ENCODE measurements around the gene GUCA2A.

DNA sequence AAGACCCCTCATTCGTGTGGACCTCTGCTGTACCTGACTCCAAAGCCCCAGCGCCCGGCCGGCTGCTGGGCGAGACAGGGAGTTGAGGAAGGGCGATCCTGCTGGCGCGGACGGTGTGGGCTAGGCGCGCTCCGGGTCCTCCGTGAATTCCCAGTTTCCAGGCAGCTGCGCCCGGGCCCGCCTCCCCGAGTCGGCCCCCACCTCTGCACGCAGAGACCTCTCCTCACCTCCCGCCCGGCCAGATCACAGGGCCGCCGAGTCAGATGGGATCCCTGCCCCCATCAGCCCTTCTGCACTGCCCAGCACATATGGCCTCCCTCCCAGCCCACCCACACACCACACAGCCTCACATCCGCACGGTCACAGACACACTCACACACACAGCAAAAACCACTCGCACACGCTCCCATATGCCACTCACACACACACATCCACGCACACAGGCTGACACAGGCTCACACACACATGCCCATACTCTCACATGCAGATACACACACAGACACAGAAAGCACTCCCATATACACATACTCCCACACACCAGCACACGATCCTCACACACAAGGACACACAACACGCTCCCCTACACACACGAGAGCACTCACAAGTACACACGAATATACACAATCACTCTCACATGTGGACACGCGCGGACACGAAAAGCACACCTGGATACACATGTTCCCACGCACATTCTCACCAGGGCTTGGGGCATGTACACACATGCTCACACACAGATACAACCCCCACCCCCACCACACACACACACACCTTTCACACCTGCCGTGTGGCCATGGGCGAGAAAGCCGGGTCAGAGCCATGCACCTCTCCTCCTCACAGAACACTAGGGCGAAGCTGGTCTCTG lies 18.6 kb downstream of the GUCA2A start:
- TF ChIP-seq NFE2L2 (IDR thresholded peaks at IDR 0.05; ENCODE audit: low read length) (no peak), FOXM1 (CRISPR knock-in tag; IDR thresholded peaks at IDR 0.05) (no peak), ZNF569 (CRISPR knock-in tag; IDR thresholded peaks at IDR 0.05; ENCODE audit: borderline replicate concordance) (no peak), NAIF1 (CRISPR knock-in tag; IDR thresholded peaks at IDR 0.05; ENCODE audit: borderline replicate concordance) (no peak), MYC (CRISPR knock-in tag; IDR thresholded peaks at IDR 0.05; ENCODE audit: borderline replicate concordance) (no peak)
- TF ChIP-seq, protein P1, sequence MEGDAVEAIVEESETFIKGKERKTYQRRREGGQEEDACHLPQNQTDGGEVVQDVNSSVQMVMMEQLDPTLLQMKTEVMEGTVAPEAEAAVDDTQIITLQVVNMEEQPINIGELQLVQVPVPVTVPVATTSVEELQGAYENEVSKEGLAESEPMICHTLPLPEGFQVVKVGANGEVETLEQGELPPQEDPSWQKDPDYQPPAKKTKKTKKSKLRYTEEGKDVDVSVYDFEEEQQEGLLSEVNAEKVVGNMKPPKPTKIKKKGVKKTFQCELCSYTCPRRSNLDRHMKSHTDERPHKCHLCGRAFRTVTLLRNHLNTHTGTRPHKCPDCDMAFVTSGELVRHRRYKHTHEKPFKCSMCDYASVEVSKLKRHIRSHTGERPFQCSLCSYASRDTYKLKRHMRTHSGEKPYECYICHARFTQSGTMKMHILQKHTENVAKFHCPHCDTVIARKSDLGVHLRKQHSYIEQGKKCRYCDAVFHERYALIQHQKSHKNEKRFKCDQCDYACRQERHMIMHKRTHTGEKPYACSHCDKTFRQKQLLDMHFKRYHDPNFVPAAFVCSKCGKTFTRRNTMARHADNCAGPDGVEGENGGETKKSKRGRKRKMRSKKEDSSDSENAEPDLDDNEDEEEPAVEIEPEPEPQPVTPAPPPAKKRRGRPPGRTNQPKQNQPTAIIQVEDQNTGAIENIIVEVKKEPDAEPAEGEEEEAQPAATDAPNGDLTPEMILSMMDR (CRISPR knock-in tag; IDR thresholded peaks at IDR 0.05), result no peak
- TF ChIP-seq, protein P2, sequence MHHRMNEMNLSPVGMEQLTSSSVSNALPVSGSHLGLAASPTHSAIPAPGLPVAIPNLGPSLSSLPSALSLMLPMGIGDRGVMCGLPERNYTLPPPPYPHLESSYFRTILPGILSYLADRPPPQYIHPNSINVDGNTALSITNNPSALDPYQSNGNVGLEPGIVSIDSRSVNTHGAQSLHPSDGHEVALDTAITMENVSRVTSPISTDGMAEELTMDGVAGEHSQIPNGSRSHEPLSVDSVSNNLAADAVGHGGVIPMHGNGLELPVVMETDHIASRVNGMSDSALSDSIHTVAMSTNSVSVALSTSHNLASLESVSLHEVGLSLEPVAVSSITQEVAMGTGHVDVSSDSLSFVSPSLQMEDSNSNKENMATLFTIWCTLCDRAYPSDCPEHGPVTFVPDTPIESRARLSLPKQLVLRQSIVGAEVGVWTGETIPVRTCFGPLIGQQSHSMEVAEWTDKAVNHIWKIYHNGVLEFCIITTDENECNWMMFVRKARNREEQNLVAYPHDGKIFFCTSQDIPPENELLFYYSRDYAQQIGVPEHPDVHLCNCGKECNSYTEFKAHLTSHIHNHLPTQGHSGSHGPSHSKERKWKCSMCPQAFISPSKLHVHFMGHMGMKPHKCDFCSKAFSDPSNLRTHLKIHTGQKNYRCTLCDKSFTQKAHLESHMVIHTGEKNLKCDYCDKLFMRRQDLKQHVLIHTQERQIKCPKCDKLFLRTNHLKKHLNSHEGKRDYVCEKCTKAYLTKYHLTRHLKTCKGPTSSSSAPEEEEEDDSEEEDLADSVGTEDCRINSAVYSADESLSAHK (CRISPR knock-in tag; IDR thresholded peaks at IDR 0.05; ENCODE audit: borderline replicate concordance), result no peak

Data from HepG2 (cell line).